OCI-LY3 (cell line): Measurements from ENCODE around the gene KTN1.

Source experiments
- H2AFZ ChIP-seq: fragments of 200-600, 300-600 bp; shearing (Covaris generic); 2 replicates; pipeline ENCODE4 v1.6.0; 2014; ENCODE audit warnings: antibody characterized with exemption, low read depth, low read length
- H3K27ac ChIP-seq: fragments of 200-600, 300-600 bp; sonication (generic); 2 replicates; pipeline ENCODE4 v1.5.1; 2014; ENCODE audit warnings: mild to moderate bottlenecking, low read length, moderate library complexity, mixed read lengths
- H3K27me3 ChIP-seq: fragments of 200-600, 300-600 bp; sonication (generic); 2 replicates; pipeline ENCODE4 v1.6.1; 2014; ENCODE audit warnings: low read depth, low read length, mixed read lengths
- H3K36me3 ChIP-seq: fragments of 200-600, 300-600 bp; sonication (generic); replicated peaks from 2 replicates; pipeline ENCODE3; 2014; ENCODE audit warnings: low read depth, low read length, mixed read lengths
- H3K4me1 ChIP-seq: fragments of 300-600, 200-600 bp; sonication (generic); 2 replicates; pipeline ENCODE4 v1.6.1; 2014; ENCODE audit warnings: low read length, mixed read lengths
- H3K4me2 ChIP-seq: fragments of 200-600, 300-600 bp; sonication (generic); 2 replicates; pipeline ENCODE4 v1.6.1; 2014; ENCODE audit warnings: low read length, mixed read lengths
- H3K4me3 ChIP-seq: fragments of 300-600, 200-600 bp; sonication (generic); 2 replicates; pipeline ENCODE4 v1.5.1; 2014; ENCODE audit warnings: antibody characterized with exemption, mild to moderate bottlenecking, low read length, moderate library complexity
- H3K79me2 ChIP-seq: fragments of 300-600, 200-600 bp; shearing (Covaris generic); 2 replicates; pipeline ENCODE4 v1.6.1; 2014; ENCODE audit warnings: mild to moderate bottlenecking, low read length, mixed read lengths
- H3K9ac ChIP-seq: fragments of 300-600, 200-600 bp; shearing (Covaris generic); 2 replicates; pipeline ENCODE4 v1.6.0; 2014; ENCODE audit warnings: mild to moderate bottlenecking, low read length, moderate library complexity
- H3K9me3 ChIP-seq: fragments of 200-600, 300-600 bp; shearing (Covaris generic); 2 replicates; pipeline ENCODE4 v1.6.1; 2014; ENCODE audit warnings: low read length, mixed read lengths; ENCODE audit not compliant: insufficient read depth
- H4K20me1 ChIP-seq: fragments of 200-600, 300-600 bp; sonication (generic); 2 replicates; pipeline ENCODE4 v1.6.1; 2016; ENCODE audit warnings: low read length, mixed read lengths; ENCODE audit not compliant: insufficient read depth
- EZH2phosphoT487 ChIP-seq: fragments of 200-600 bp; shearing (Covaris generic); IDR thresholded peaks from 2 replicates; pipeline ENCODE4 v1.6.1; 2018; ENCODE audit warnings: antibody characterized with exemption, mixed run types, low read depth
- TF ChIP-seq, protein P1 (sequence below): fragments of 200-600, 300-600 bp; sonication (generic); IDR thresholded peaks from 2 replicates; pipeline ENCODE4 v1.5.1; 2014; ENCODE audit warnings: antibody characterized with exemption, low read length, low read depth

Gene KTN1

DNA sequence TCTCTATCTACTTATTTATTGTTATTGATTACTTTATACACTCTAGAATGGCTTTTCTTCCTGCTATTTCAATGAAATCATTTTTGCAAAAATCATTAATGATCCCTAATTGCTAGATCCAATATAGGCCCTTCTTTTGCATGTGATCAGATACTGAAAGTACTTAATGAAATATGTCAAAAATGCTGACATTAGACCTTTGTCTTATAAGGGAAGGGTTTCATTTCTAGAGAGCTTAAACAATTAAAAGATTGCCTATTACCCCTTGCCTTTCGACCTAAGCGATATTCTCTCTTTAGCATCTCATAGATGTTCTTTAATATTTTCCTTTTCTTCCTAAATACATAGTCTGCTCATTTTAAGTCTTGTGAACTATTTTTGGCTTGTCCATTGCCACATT, 101.1 kb downstream of the KTN1 start:
- no peak overlapping the region for H3K4me3 ChIP-seq
- TF ChIP-seq, protein P1, sequence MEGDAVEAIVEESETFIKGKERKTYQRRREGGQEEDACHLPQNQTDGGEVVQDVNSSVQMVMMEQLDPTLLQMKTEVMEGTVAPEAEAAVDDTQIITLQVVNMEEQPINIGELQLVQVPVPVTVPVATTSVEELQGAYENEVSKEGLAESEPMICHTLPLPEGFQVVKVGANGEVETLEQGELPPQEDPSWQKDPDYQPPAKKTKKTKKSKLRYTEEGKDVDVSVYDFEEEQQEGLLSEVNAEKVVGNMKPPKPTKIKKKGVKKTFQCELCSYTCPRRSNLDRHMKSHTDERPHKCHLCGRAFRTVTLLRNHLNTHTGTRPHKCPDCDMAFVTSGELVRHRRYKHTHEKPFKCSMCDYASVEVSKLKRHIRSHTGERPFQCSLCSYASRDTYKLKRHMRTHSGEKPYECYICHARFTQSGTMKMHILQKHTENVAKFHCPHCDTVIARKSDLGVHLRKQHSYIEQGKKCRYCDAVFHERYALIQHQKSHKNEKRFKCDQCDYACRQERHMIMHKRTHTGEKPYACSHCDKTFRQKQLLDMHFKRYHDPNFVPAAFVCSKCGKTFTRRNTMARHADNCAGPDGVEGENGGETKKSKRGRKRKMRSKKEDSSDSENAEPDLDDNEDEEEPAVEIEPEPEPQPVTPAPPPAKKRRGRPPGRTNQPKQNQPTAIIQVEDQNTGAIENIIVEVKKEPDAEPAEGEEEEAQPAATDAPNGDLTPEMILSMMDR = no peak
- no peak for TF ChIP-seq EZH2phosphoT487
- no peak overlapping the region for H3K9ac ChIP-seq
- H4K20me1 ChIP-seq = no peaks in the 10 kb centered on the region
- no peaks in the 10 kb centered on the region for H3K79me2 ChIP-seq
- H3K27ac ChIP-seq = no peak overlapping the region
- H3K4me1 ChIP-seq = no peaks in the 10 kb centered on the region
- no peak overlapping the region for H2AFZ ChIP-seq
- H3K9me3 ChIP-seq = no peaks in the 10 kb centered on the region
- no peak overlapping the region for H3K4me2 ChIP-seq
- no peaks in the 10 kb centered on the region for H3K27me3 ChIP-seq
- H3K36me3 ChIP-seq = peaks cover 45% of the 10 kb centered on the region

DNA sequence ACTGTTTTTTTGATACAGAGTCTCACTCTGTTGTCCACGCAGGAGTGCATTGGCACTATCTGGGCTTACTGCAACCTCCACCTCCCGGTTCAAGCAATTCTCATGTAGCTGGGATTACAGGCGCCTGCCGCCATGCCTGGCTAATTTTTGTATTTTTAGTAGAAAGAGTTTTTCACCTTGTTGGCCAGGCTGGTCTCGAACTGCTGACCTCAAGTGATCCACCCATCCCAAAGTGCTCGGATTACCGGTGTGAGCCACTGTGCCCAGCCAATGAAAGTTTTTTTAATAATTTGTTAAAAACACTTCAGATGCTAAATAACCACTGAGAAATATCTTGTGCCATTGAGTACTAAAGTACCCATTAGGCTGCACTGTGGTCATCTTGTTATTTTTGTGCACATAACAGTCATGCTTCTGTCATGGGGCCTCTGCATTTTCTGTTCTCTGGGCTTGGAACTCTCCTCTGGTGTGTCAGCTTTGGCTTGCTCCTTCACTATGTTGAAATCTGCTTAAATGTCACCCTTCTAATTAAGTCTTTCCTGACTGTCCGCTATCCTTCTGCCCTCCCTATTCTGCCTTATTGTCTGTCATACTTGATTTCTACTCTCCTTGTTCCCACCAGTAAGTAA, 105.1 kb downstream of the KTN1 start:
- Histone ChIP-seq H3K4me3 (no peak overlapping the region), H3K9me3 (no peaks in the 10 kb centered on the region), H2AFZ (no peak overlapping the region), H4K20me1 (no peaks in the 10 kb centered on the region), H3K36me3 (peaks cover 38% of the 10 kb centered on the region), H3K27me3 (no peaks in the 10 kb centered on the region), H3K4me2 (no peak overlapping the region), H3K4me1 (peaks cover 6% of the 10 kb centered on the region), H3K9ac (no peak overlapping the region), H3K79me2 (no peaks in the 10 kb centered on the region), H3K27ac (no peak overlapping the region)
- no peak for TF ChIP-seq EZH2phosphoT487
- TF ChIP-seq, protein P1 = no peak

DNA sequence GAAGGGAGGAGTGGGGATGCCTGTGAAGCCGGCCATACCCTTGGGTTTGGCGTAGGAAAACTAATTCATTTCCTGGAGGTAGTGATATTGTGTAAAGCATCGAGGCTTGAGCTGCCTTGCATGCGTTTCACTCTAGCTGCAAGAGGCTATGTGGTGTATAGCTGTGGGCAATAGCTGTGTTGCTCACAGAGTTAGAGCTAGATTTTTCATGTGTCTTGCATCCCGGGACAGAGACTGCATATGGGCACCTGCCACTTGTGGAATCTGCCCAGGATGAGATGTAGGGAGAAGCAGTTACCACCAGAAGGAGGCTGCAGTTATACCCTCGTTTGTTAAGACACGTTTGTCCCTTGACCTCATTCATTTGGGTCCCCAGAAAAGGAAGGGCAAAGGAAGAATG, 106.7 kb downstream of the KTN1 start:
- H3K4me1 ChIP-seq = peaks cover 23% of the 10 kb centered on the region
- H3K27ac ChIP-seq = no peak overlapping the region
- no peaks in the 10 kb centered on the region; the same call in 1 of the 2 replicates for H4K20me1 ChIP-seq
- H3K36me3 ChIP-seq = peaks cover 26% of the 10 kb centered on the region
- no peaks in the 10 kb centered on the region for H3K27me3 ChIP-seq
- no peaks in the 10 kb centered on the region for H3K79me2 ChIP-seq
- H3K9ac ChIP-seq = no peak overlapping the region
- TF ChIP-seq, protein P1 = no peak
- TF ChIP-seq EZH2phosphoT487 = no peak
- H2AFZ ChIP-seq = no peak overlapping the region
- H3K4me3 ChIP-seq = no peak overlapping the region
- H3K9me3 ChIP-seq = no peaks in the 10 kb centered on the region
- no peak overlapping the region for H3K4me2 ChIP-seq

DNA sequence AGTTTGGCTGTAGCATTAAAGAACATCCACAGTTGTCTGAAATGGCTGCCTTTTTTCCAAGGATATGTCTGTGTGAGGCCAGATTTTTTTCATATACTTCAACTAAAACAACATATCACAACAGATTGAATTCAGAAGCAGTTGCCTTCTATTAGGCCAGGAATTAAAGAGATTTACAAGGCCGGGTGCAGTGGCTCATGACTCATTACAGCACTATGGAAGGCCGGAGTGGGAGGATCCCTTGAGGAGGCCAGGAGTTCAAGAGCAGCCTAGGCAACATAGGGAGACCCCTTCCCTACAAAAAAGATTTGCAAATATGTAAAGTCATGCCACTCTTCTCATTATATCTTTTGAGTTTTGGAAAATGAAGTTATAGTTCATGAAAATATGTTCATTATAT, 108.6 kb downstream of the KTN1 start:
- Histone ChIP-seq H3K4me3 (no peak overlapping the region), H3K9me3 (no peaks in the 10 kb centered on the region), H2AFZ (no peak overlapping the region), H3K9ac (no peak overlapping the region), H3K79me2 (no peaks in the 10 kb centered on the region), H4K20me1 (no peaks in the 10 kb centered on the region; the same call in 1 of the 2 replicates), H3K27me3 (no peaks in the 10 kb centered on the region), H3K4me2 (no peak overlapping the region), H3K36me3 (peaks cover 16% of the 10 kb centered on the region), H3K27ac (no peak overlapping the region), H3K4me1 (peaks cover 30% of the 10 kb centered on the region)
- TF ChIP-seq, protein P1 = no peak
- no peak for TF ChIP-seq EZH2phosphoT487
